Upper lobe of left lung (tissue), 6 donors: ENCODE results near the gene MESP2. TPM values are rescaled to one million over a fixed set of nuclear protein-coding genes. Genes with fewer than 3 reads are reported as not detected.

ENCODE experiments used
- ATAC-seq, 2 donors: fragments of 200-7000 bp; cut with Tn5 transposase; one replicate each; pipeline ENCODE4 v1.9.1; 2022; ENCODE audit warnings: mild to moderate bottlenecking in 2 of 2, moderate library complexity in 2 of 2; ENCODE audit not compliant: low FRiP score in 2 of 2
- DNase-seq, 2 donors: peaks; one replicate each; pipeline ENCODE4 v3.0.0-alpha.2; 2019 to 2020
- H3K27ac ChIP-seq, 4 donors: fragments of 200-600 bp; sonication (generic); one replicate each; pipeline ENCODE4 v1.5.1; 2016 to 2019
- H3K27me3 ChIP-seq, 4 donors: fragments of 200-600 bp; sonication (generic); one replicate each; pipeline ENCODE4 v1.5.1; 2017 to 2019
- H3K36me3 ChIP-seq, 4 donors: fragments of 200-600 bp; sonication (generic); one replicate each; pipeline ENCODE4 v1.5.1; 2016 to 2019
- H3K4me1 ChIP-seq, 4 donors: fragments of 200-600 bp; sonication (generic); one replicate each; pipeline ENCODE4 v1.5.1; 2018 to 2019
- H3K4me3 ChIP-seq, 4 donors: fragments of 200-600 bp; sonication (generic); one replicate each; pipeline ENCODE4 v1.5.1; 2017 to 2019; ENCODE audit warnings: mild to moderate bottlenecking in 2 of 4, moderate library complexity in 1 of 4
- H3K9me3 ChIP-seq, 4 donors: fragments of 200-600 bp; sonication (generic); one replicate each; pipeline ENCODE4 v1.5.1; 2018 to 2019
- CTCF ChIP-seq, 6 experiments: fragments of 450-650 bp in 4 of 6; fragments of 200-600 bp in 2 of 6; sonication (generic) in 2 of 6; IDR thresholded peaks; one replicate each; pipeline ENCODE4 v1.5.1; 2016 to 2019; ENCODE audit warnings: antibody characterized with exemption in 6 of 6
- EP300 ChIP-seq, 4 donors: sonication (generic); formaldehyde crosslinking; IDR thresholded peaks; one replicate each; pipeline ENCODE4 v1.5.1; 2017; ENCODE audit warnings: antibody characterized with exemption in 4 of 4, control low read depth in 2 of 4
- POLR2A ChIP-seq, 4 donors: fragments of 450-650 bp; IDR thresholded peaks; one replicate each; pipeline ENCODE4 v1.5.1; 2016 to 2017; ENCODE audit warnings: antibody characterized with exemption in 4 of 4, mild to moderate bottlenecking in 2 of 4
- POLR2AphosphoS5 ChIP-seq, 2 donors: sonication (generic); formaldehyde crosslinking; IDR thresholded peaks; one replicate each; pipeline ENCODE4 v1.5.1; 2017; ENCODE audit warnings: antibody characterized with exemption in 2 of 2
- WGBS, 2 donors: methylation state at CpG; one replicate each; pipeline ENCODE4 v1.1.5; 2017 to 2018; 5-methylcytosine and 5-hydroxymethylcytosine counted together
- total RNA-seq, 6 donors: library from RNA; depleted of rRNA in 4 of 6; stranded (reverse); fragments of >200 nt in 4 of 6; gene quantifications; one replicate each; pipeline versions ENCODE4 v1.1.0 to v1.2.1, GENCODE V29; 2016 to 2021
- donor health status: DM: no; HTN: no; CAD: no; lungs with moderate emphysema.
- donor health status: DM: no; HTN: yes; CAD: no; lungs with severe emphysema.

The MESP2 gene
- total RNA-seq: under 1 TPM in 1 of 6 donors, not detected in 5; 0.26 TPM

- TF ChIP-seq CTCF (IDR thresholded peaks at IDR 0.05) (peak; percentile 23 to 84 (median 65)), POLR2A (IDR thresholded peaks at IDR 0.05) (peak in 1 of 4 donors; percentile 40), EP300 (IDR thresholded peaks at IDR 0.05) (no peak), POLR2AphosphoS5 (IDR thresholded peaks at IDR 0.05) (peak in 1 of 2 donors; percentile 13)
- Histone ChIP-seq H3K27me3 (no peaks in the 10 kb centered on the region), H3K4me1 (peaks cover 11 to 15% (median 13%) of the 10 kb centered on the region in 4 donors), H3K27ac (peak within 1 kb of the TSS in 1 of 4 donors; percentile 57), H3K9me3 (no peaks in the 10 kb centered on the region), H3K4me3 (peak within 1 kb of the TSS; percentile 22 to 54 (median 44)), H3K36me3 (no peaks in the 10 kb centered on the region)
- ATAC-seq (peak; percentile 84 to 95), DNase-seq (peak; percentile 86 to 97)
- WGBS, 2 donors: 2 to 22% methylated on average over 13 to 32 of the region's 82 CpGs
Measured at GRCh38 chr15:89776274-89777072, at the start of gene MESP2. Gene MESP2, plus strand, starts transcription at chr15:89776332. Its CDS starts 26 bp downstream, at chr15:89776358.

- H3K27ac ChIP-seq: no peak overlapping the region
- 30 to 32% methylated on average over 2 of the region's 2 CpGs for WGBS, 2 donors
- peaks cover 0 to 5% (median 0%) of the 10 kb centered on the region in 4 donors for H3K4me1 ChIP-seq
- ATAC-seq: peak; percentile 9 to 38
- H3K36me3 ChIP-seq: no peaks in the 10 kb centered on the region
- H3K4me3 ChIP-seq: no peak overlapping the region
- DNase-seq: no peak
- H3K9me3 ChIP-seq: no peaks in the 10 kb centered on the region
- H3K27me3 ChIP-seq: no peaks in the 10 kb centered on the region
- TF ChIP-seq POLR2A (IDR thresholded peaks at IDR 0.05) (no peak), EP300 (IDR thresholded peaks at IDR 0.05) (peak in 2 of 4 donors; percentile 22 to 43)
Measured at GRCh38 chr15:89728254-89728653, 47.9 kb upstream of the MESP2 start.

GRCh38 chr15:89731275-89731674 lies 44.9 kb upstream of the MESP2 start:
- TF ChIP-seq EP300 (IDR thresholded peaks at IDR 0.05) (no peak), POLR2AphosphoS5 (IDR thresholded peaks at IDR 0.05) (no peak), POLR2A (IDR thresholded peaks at IDR 0.05) (no peak)
- ATAC-seq (peak in 1 of 2 donors; percentile 12), DNase-seq (no peak)
- H3K27ac ChIP-seq: no peak overlapping the region
- H3K4me3 ChIP-seq: no peak overlapping the region
- H3K36me3 ChIP-seq: no peaks in the 10 kb centered on the region
- no peaks in the 10 kb centered on the region for H3K9me3 ChIP-seq
- H3K4me1 ChIP-seq: peaks cover 0 to 5% (median 0%) of the 10 kb centered on the region in 4 donors
- no peaks in the 10 kb centered on the region for H3K27me3 ChIP-seq
- WGBS, 2 donors: 93 to 100% methylated on average over 1 to 5 of the region's 5 CpGs

- no peak for DNase-seq
- Histone ChIP-seq H3K9me3 (no peaks in the 10 kb centered on the region), H3K27me3 (no peaks in the 10 kb centered on the region), H3K4me3 (no peak overlapping the region), H3K27ac (no peak overlapping the region), H3K36me3 (no peaks in the 10 kb centered on the region), H3K4me1 (peaks cover 0 to 5% (median 0%) of the 10 kb centered on the region in 4 donors)
- 66 to 68% methylated on average over 8 of the region's 8 CpGs for WGBS, 2 donors
- no peak for TF ChIP-seq POLR2A (IDR thresholded peaks at IDR 0.05)
- TF ChIP-seq EP300 (IDR thresholded peaks at IDR 0.05): no peak
- no peak for TF ChIP-seq POLR2AphosphoS5 (IDR thresholded peaks at IDR 0.05)
- no peak for TF ChIP-seq CTCF (IDR thresholded peaks at IDR 0.05)
- no peak for ATAC-seq
Measured at GRCh38 chr15:89732451-89733172, 43.5 kb upstream of the MESP2 start.

GRCh38 chr15:89735773-89736172 lies 40.4 kb upstream of the MESP2 start:
- ATAC-seq (no peak), DNase-seq (no peak)
- 53 to 61% methylated on average over 4 of the region's 4 CpGs for WGBS, 2 donors
- Histone ChIP-seq H3K36me3 (no peaks in the 10 kb centered on the region), H3K4me3 (no peak overlapping the region), H3K9me3 (no peaks in the 10 kb centered on the region), H3K27ac (no peak overlapping the region), H3K4me1 (no peaks in the 10 kb centered on the region), H3K27me3 (no peaks in the 10 kb centered on the region)
- TF ChIP-seq POLR2AphosphoS5 (IDR thresholded peaks at IDR 0.05) (no peak), CTCF (IDR thresholded peaks at IDR 0.05) (no peak), POLR2A (IDR thresholded peaks at IDR 0.05) (no peak), EP300 (IDR thresholded peaks at IDR 0.05) (no peak)
